Tibial nerve (tissue), 4 donors: Measurements from ENCODE around the gene CD6. TPM values are rescaled to one million over a fixed set of nuclear protein-coding genes. Genes with fewer than 3 reads are reported as not detected.

ENCODE experiments used
- DNase-seq, 2 donors: peaks; one replicate each; pipeline ENCODE4 v3.0.0-alpha.2; 2019; ENCODE audit warnings: low spot score in 2 of 2
- H3K27ac ChIP-seq, 4 donors: fragments of 200-600 bp; sonication (generic) in 3 of 4; one replicate each; pipeline ENCODE4 v1.5.1; 2017 to 2019; ENCODE audit warnings: mild to moderate bottlenecking in 1 of 4
- H3K27me3 ChIP-seq, 2 donors: fragments of 200-600 bp; sonication (generic) in 1 of 2; one replicate each; pipeline versions ENCODE4 v1.5.1 to v1.6.0; 2017 to 2019
- H3K36me3 ChIP-seq, 3 donors: fragments of 200-600 bp; sonication (generic); one replicate each; pipeline ENCODE4 v1.5.1; 2018 to 2019
- H3K4me1 ChIP-seq, 4 donors: fragments of 200-600 bp; sonication (generic) in 3 of 4; one replicate each; pipeline ENCODE4 v1.5.1; 2017 to 2019
- H3K4me3 ChIP-seq, 4 donors: fragments of 200-600 bp; sonication (generic) in 3 of 4; one replicate each; pipeline ENCODE4 v1.5.1; 2017 to 2019; ENCODE audit warnings: mild to moderate bottlenecking in 1 of 4, moderate library complexity in 1 of 4
- H3K9me3 ChIP-seq, 4 donors: fragments of 200-600 bp; sonication (generic) in 3 of 4; one replicate each; pipeline ENCODE4 v1.5.1; 2017 to 2019
- CTCF ChIP-seq, 5 experiments: fragments of 200-600 bp in 3 of 5; fragments of 450-650 bp in 2 of 5; sonication (generic) in 3 of 5; IDR thresholded peaks; one replicate each; pipeline ENCODE4 v1.5.1; 2016 to 2019; ENCODE audit warnings: antibody characterized with exemption in 5 of 5, mild to moderate bottlenecking in 3 of 5, moderate library complexity in 2 of 5
- EP300 ChIP-seq, 2 donors: sonication (generic); formaldehyde crosslinking; IDR thresholded peaks; one replicate each; pipeline ENCODE4 v1.6.1; 2017; ENCODE audit warnings: antibody characterized with exemption in 2 of 2, mild to moderate bottlenecking in 1 of 2
- POLR2A ChIP-seq, 2 donors: fragments of 450-650 bp; IDR thresholded peaks; one replicate each; pipeline ENCODE4 v1.6.1; 2017; ENCODE audit warnings: antibody characterized with exemption in 2 of 2, mild to moderate bottlenecking in 2 of 2, moderate library complexity in 2 of 2
- WGBS, 2 donors: methylation state at CpG; one replicate each; pipeline ENCODE4 v1.1.5; 2018; 5-methylcytosine and 5-hydroxymethylcytosine counted together
- total RNA-seq, 4 donors: library from RNA; depleted of rRNA; stranded (reverse); fragments of >200 nt; gene quantifications; one replicate each; pipeline ENCODE4 v1.1.0, GENCODE V29; 2016

CD6 gene
- total RNA-seq, 4 donors from 2014 or later: 0.59 to 3.6 (median 2.7) TPM; not detected in 1

GRCh38 chr11:61024938-61025820, 53.7 kb downstream of the CD6 start:
- DNase-seq: no peak
- Histone ChIP-seq H3K27ac (peak overlapping the region in 1 of 4 donors; percentile 1), H3K4me3 (no peak overlapping the region), H3K9me3 (peaks cover 0 to 4% (median 0%) of the 10 kb centered on the region in 4 donors), H3K36me3 (no peaks in the 10 kb centered on the region), H3K27me3 (peaks cover 0 to 30% of the 10 kb centered on the region in 2 donors), H3K4me1 (peaks cover 0 to 9% (median 2%) of the 10 kb centered on the region in 4 donors)
- TF ChIP-seq POLR2A (IDR thresholded peaks at IDR 0.05) (no peak), EP300 (IDR thresholded peaks at IDR 0.05) (no peak), CTCF (IDR thresholded peaks at IDR 0.05) (no peak)
- WGBS, 2 donors: 87 to 89% methylated on average over 14 of the region's 14 CpGs

- Histone ChIP-seq H3K27ac (peak overlapping the region in 1 of 4 donors; percentile 1), H3K36me3 (no peaks in the 10 kb centered on the region), H3K27me3 (peaks cover 0 to 24% of the 10 kb centered on the region in 2 donors), H3K9me3 (no peaks in the 10 kb centered on the region), H3K4me1 (peaks cover 0 to 9% (median 2%) of the 10 kb centered on the region in 4 donors), H3K4me3 (no peak overlapping the region)
- TF ChIP-seq CTCF (IDR thresholded peaks at IDR 0.05): no peak
- no peak for DNase-seq
- WGBS, 2 donors: 62 to 72% methylated on average over 4 to 5 of the region's 5 CpGs
Measured at GRCh38 chr11:61025821-61026120, 54.3 kb downstream of the CD6 start.

- peaks cover 0 to 9% (median 2%) of the 10 kb centered on the region in 4 donors for H3K4me1 ChIP-seq
- 64 to 68% methylated on average over 28 of the region's 28 CpGs for WGBS, 2 donors
- no peak for DNase-seq
- TF ChIP-seq EP300 (IDR thresholded peaks at IDR 0.05) (no peak), CTCF (IDR thresholded peaks at IDR 0.05) (no peak), POLR2A (IDR thresholded peaks at IDR 0.05) (no peak)
- H3K9me3 ChIP-seq: no peaks in the 10 kb centered on the region
- H3K36me3 ChIP-seq: no peaks in the 10 kb centered on the region
- H3K4me3 ChIP-seq: no peak overlapping the region
- H3K27ac ChIP-seq: peak overlapping the region in 1 of 4 donors; percentile 50
- H3K27me3 ChIP-seq: peaks cover 0 to 18% of the 10 kb centered on the region in 2 donors
Measured at GRCh38 chr11:61026121-61027031, 54.9 kb downstream of the CD6 start.

GRCh38 chr11:61027141-61027840, 55.8 kb downstream of the CD6 start:
- Histone ChIP-seq H3K4me1 (peaks cover 0 to 9% (median 2%) of the 10 kb centered on the region in 4 donors), H3K36me3 (no peaks in the 10 kb centered on the region), H3K9me3 (no peaks in the 10 kb centered on the region), H3K4me3 (no peak overlapping the region), H3K27ac (peak overlapping the region in 1 of 4 donors; percentile 50), H3K27me3 (peaks cover 0 to 9% of the 10 kb centered on the region in 2 donors)
- WGBS, 2 donors: 76 to 78% methylated on average over 17 of the region's 17 CpGs
- TF ChIP-seq CTCF (IDR thresholded peaks at IDR 0.05) (no peak), POLR2A (IDR thresholded peaks at IDR 0.05) (no peak), EP300 (IDR thresholded peaks at IDR 0.05) (no peak)
- no peak for DNase-seq
